Liver (tissue), 3 donors: Measurements from ENCODE around the gene LMTK3.

Experiments
- FOXA1 ChIP-seq: IDR thresholded peaks from 2 replicates; pipeline ENCODE4 v1.6.1; 2016; ENCODE audit warnings: antibody characterized with exemption
- FOXA2 ChIP-seq: IDR thresholded peaks from 2 replicates; pipeline ENCODE4 v1.6.1; 2016; ENCODE audit warnings: antibody characterized with exemption
- GABPA ChIP-seq, 2 donors: IDR thresholded peaks in 1 of 2; conservative IDR thresholded peaks in 1 of 2; 2 replicates each; pipeline ENCODE4 v1.6.1; 2016; ENCODE audit warnings: antibody characterized with exemption in 2 of 2, mild to moderate bottlenecking in 1 of 2, moderate library complexity in 1 of 2
- RAD21 ChIP-seq, 2 donors: IDR thresholded peaks; 2 replicates each; pipeline ENCODE4 v1.6.1; 2016; ENCODE audit warnings: antibody characterized with exemption in 2 of 2, mild to moderate bottlenecking in 2 of 2
- TAF1 ChIP-seq: conservative IDR thresholded peaks from 2 replicates; pipeline ENCODE4 v1.6.1; 2016; ENCODE audit warnings: antibody characterized with exemption, mild to moderate bottlenecking
- TF ChIP-seq, protein P1 (sequence below): IDR thresholded peaks from 2 replicates; pipeline ENCODE4 v1.6.1; 2016; ENCODE audit warnings: antibody characterized with exemption, mild to moderate bottlenecking
- TF ChIP-seq, protein P2 (sequence below): fragments of 150-350 bp; IDR thresholded peaks from 2 replicates; pipeline ENCODE4 v1.5.1; 2017; ENCODE audit warnings: improper control_type of control experiment, low read depth, low read length; ENCODE audit not compliant: missing input control
- TF ChIP-seq, protein P3 (sequence below): IDR thresholded peaks from 2 replicates; pipeline ENCODE4 v1.6.1; 2016; ENCODE audit warnings: antibody characterized with exemption
- donor health status: healthy.
- donor health status: healthy.

DNA sequence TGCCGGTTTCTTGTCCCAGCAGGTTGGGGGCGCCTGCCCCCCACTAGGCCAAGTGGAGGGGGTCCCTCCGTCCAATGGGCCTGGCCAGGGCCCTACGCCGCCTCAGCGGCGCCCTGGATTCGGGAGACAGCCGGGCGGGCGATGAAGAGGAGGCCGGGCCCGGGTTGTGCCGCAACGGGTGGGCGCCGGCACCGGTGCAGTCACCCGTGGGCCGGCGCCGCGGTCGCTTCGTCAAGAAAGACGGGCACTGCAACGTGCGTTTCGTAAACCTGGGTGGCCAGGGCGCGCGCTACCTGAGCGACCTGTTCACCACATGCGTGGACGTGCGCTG is 50.0 kb downstream of the LMTK3 start:
- TF ChIP-seq RAD21 (IDR thresholded peaks at IDR 0.05) (no peak), GABPA (IDR thresholded peaks at IDR 0.05 in 1 of 2, conservative IDR thresholded peaks at IDR 0.05 in 1 of 2) (no peak), FOXA1 (no peak), TAF1 (no peak), FOXA2 (no peak)
- TF ChIP-seq, protein P1, sequence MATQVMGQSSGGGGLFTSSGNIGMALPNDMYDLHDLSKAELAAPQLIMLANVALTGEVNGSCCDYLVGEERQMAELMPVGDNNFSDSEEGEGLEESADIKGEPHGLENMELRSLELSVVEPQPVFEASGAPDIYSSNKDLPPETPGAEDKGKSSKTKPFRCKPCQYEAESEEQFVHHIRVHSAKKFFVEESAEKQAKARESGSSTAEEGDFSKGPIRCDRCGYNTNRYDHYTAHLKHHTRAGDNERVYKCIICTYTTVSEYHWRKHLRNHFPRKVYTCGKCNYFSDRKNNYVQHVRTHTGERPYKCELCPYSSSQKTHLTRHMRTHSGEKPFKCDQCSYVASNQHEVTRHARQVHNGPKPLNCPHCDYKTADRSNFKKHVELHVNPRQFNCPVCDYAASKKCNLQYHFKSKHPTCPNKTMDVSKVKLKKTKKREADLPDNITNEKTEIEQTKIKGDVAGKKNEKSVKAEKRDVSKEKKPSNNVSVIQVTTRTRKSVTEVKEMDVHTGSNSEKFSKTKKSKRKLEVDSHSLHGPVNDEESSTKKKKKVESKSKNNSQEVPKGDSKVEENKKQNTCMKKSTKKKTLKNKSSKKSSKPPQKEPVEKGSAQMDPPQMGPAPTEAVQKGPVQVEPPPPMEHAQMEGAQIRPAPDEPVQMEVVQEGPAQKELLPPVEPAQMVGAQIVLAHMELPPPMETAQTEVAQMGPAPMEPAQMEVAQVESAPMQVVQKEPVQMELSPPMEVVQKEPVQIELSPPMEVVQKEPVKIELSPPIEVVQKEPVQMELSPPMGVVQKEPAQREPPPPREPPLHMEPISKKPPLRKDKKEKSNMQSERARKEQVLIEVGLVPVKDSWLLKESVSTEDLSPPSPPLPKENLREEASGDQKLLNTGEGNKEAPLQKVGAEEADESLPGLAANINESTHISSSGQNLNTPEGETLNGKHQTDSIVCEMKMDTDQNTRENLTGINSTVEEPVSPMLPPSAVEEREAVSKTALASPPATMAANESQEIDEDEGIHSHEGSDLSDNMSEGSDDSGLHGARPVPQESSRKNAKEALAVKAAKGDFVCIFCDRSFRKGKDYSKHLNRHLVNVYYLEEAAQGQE: no peak
- TF ChIP-seq, protein P2, sequence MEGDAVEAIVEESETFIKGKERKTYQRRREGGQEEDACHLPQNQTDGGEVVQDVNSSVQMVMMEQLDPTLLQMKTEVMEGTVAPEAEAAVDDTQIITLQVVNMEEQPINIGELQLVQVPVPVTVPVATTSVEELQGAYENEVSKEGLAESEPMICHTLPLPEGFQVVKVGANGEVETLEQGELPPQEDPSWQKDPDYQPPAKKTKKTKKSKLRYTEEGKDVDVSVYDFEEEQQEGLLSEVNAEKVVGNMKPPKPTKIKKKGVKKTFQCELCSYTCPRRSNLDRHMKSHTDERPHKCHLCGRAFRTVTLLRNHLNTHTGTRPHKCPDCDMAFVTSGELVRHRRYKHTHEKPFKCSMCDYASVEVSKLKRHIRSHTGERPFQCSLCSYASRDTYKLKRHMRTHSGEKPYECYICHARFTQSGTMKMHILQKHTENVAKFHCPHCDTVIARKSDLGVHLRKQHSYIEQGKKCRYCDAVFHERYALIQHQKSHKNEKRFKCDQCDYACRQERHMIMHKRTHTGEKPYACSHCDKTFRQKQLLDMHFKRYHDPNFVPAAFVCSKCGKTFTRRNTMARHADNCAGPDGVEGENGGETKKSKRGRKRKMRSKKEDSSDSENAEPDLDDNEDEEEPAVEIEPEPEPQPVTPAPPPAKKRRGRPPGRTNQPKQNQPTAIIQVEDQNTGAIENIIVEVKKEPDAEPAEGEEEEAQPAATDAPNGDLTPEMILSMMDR: no peak
- TF ChIP-seq, protein P3, sequence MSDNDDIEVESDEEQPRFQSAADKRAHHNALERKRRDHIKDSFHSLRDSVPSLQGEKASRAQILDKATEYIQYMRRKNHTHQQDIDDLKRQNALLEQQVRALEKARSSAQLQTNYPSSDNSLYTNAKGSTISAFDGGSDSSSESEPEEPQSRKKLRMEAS: no peak
